Breast epithelium (tissue), 4 donors: ENCODE measurements around the gene ATAD3A. TPM values are rescaled to one million over a fixed set of nuclear protein-coding genes. Genes with fewer than 3 reads are reported as not detected.

Source experiments
- DNase-seq, 2 donors: peaks; one replicate each; pipeline ENCODE4 v3.0.0-alpha.2; 2019; ENCODE audit warnings: low spot score in 2 of 2
- H3K27ac ChIP-seq, 2 donors: fragments of 200-600 bp; sonication (generic) in 1 of 2; one replicate each; pipeline ENCODE4 v1.5.1; 2016 to 2019; ENCODE audit warnings: mild to moderate bottlenecking in 1 of 2
- H3K27me3 ChIP-seq, 2 donors: fragments of 200-600 bp; sonication (generic) in 1 of 2; one replicate each; pipeline versions ENCODE4 v1.5.1 to v1.6.0; 2017 to 2019; ENCODE audit warnings: control low read depth in 1 of 2, mild to moderate bottlenecking in 1 of 2
- H3K36me3 ChIP-seq: fragments of 200-600 bp; one replicate; pipeline ENCODE4 v1.5.1; 2019
- H3K4me1 ChIP-seq, 2 donors: fragments of 200-600 bp; sonication (generic); one replicate each; pipeline ENCODE4 v1.5.1; 2016 to 2019; ENCODE audit warnings: control low read depth in 1 of 2
- H3K4me3 ChIP-seq, 3 donors: fragments of 200-600 bp; sonication (generic); 1 replicate in 2 of 3; 2 replicates in 1 of 3; pipeline ENCODE4 v1.5.1; 2016 to 2019; ENCODE audit warnings: mild to moderate bottlenecking in 3 of 3, moderate library complexity in 2 of 3
- H3K9me3 ChIP-seq, 2 donors: fragments of 200-600 bp; sonication (generic) in 1 of 2; one replicate each; pipeline ENCODE4 v1.5.1; 2016 to 2019; ENCODE audit warnings: control low read depth in 1 of 2
- CTCF ChIP-seq, 3 donors: fragments of 450-650 bp; IDR thresholded peaks; one replicate each; pipeline ENCODE4 v1.5.1; 2016 to 2017; ENCODE audit warnings: antibody characterized with exemption in 3 of 3, mild to moderate bottlenecking in 3 of 3, moderate library complexity in 3 of 3
- POLR2A ChIP-seq: fragments of 450-650 bp; IDR thresholded peaks from one replicate; pipeline ENCODE4 v1.6.1; 2016; ENCODE audit warnings: antibody characterized with exemption, mild to moderate bottlenecking, moderate library complexity
- POLR2AphosphoS5 ChIP-seq, 3 donors: sonication (generic); formaldehyde crosslinking; IDR thresholded peaks; one replicate each; pipeline ENCODE4 v1.6.1; 2017; ENCODE audit warnings: antibody characterized with exemption in 3 of 3
- intact Hi-C: fragments of 100-400 bp; cut with DNase I; formaldehyde crosslinking; loops from one replicate; pipeline ENCODE4 v1.15.1; 2023; ENCODE audit warnings: low total_unique reads
- total RNA-seq, 3 donors: library from RNA; depleted of rRNA; stranded (reverse); fragments of >200 nt; gene quantifications; one replicate each; pipeline ENCODE4 v1.1.0, GENCODE V29; 2016

ATAD3A gene
- total RNA-seq, 3 donors from 2014 or later, result 14.9 to 22.3 (median 15.5) TPM

- no peak for DNase-seq
- Histone ChIP-seq H3K4me1 (no peaks in the 10 kb centered on the region), H3K4me3 (no peak overlapping the region), H3K9me3 (no peaks in the 10 kb centered on the region), H3K36me3 (no peaks in the 10 kb centered on the region), H3K27ac (peak overlapping the region in 1 of 2 donors; percentile 71), H3K27me3 (no peaks in the 10 kb centered on the region)
- intact Hi-C loops, result no loop called here
- TF ChIP-seq POLR2A, result no peak
Measured at GRCh38 chr1:1551524-1552262, 39.7 kb downstream of the ATAD3A start.

GRCh38 chr1:1552263-1552639 is 40.3 kb downstream of the ATAD3A start:
- H3K4me3 ChIP-seq, result no peak overlapping the region
- no peaks in the 10 kb centered on the region for H3K27me3 ChIP-seq
- no peaks in the 10 kb centered on the region for H3K36me3 ChIP-seq
- intact Hi-C loops, result no loop called here
- no peaks in the 10 kb centered on the region for H3K9me3 ChIP-seq
- H3K27ac ChIP-seq, result peak overlapping the region in 1 of 2 donors; percentile 71
- DNase-seq, result no peak
- no peaks in the 10 kb centered on the region for H3K4me1 ChIP-seq
- TF ChIP-seq CTCF (IDR thresholded peaks at IDR 0.05), result no peak
- no peak for TF ChIP-seq POLR2AphosphoS5 (IDR thresholded peaks at IDR 0.05)
- TF ChIP-seq POLR2A, result no peak

GRCh38 chr1:1553821-1554494 is 42.0 kb downstream of the ATAD3A start:
- DNase-seq, result no peak
- H3K9me3 ChIP-seq, result no peaks in the 10 kb centered on the region
- no peaks in the 10 kb centered on the region for H3K4me1 ChIP-seq
- H3K27ac ChIP-seq, result peak overlapping the region in 1 of 2 donors; percentile 25
- TF ChIP-seq CTCF (IDR thresholded peaks at IDR 0.05), result no peak
- intact Hi-C loops, result no loop called here
- H3K27me3 ChIP-seq, result no peaks in the 10 kb centered on the region
- no peak overlapping the region for H3K4me3 ChIP-seq
- H3K36me3 ChIP-seq, result no peaks in the 10 kb centered on the region

- H3K9me3 ChIP-seq, result no peaks in the 10 kb centered on the region
- no peak for DNase-seq
- H3K27ac ChIP-seq, result peak overlapping the region in 1 of 2 donors; percentile 25
- H3K36me3 ChIP-seq, result no peaks in the 10 kb centered on the region
- no peak for TF ChIP-seq CTCF (IDR thresholded peaks at IDR 0.05)
- H3K4me3 ChIP-seq, result no peak overlapping the region
- H3K27me3 ChIP-seq, result no peaks in the 10 kb centered on the region
- no peaks in the 10 kb centered on the region for H3K4me1 ChIP-seq
- intact Hi-C loops, result no loop called here
Measured at GRCh38 chr1:1554550-1554925, 42.6 kb downstream of the ATAD3A start.

- no peaks in the 10 kb centered on the region for H3K36me3 ChIP-seq
- DNase-seq, result no peak
- intact Hi-C loops, result no loop called here
- no peaks in the 10 kb centered on the region for H3K27me3 ChIP-seq
- peak overlapping the region in 1 of 2 donors; percentile 25 for H3K27ac ChIP-seq
- no peaks in the 10 kb centered on the region for H3K4me1 ChIP-seq
- no peak overlapping the region for H3K4me3 ChIP-seq
- H3K9me3 ChIP-seq, result no peaks in the 10 kb centered on the region
- TF ChIP-seq POLR2A, result no peak
- TF ChIP-seq CTCF (IDR thresholded peaks at IDR 0.05), result no peak
- TF ChIP-seq POLR2AphosphoS5 (IDR thresholded peaks at IDR 0.05), result no peak
Measured at GRCh38 chr1:1554926-1555915, 43.3 kb downstream of the ATAD3A start.
